ENCODE results near the gene PRKCH. TPM values are rescaled to one million over a fixed set of nuclear protein-coding genes. Genes with fewer than 3 reads are reported as not detected.
A peak's percentile ranks its signal among the peaks of the same experiment; 100 is the strongest.
"Not testable (repeated sequence)": the region's sequence is repeated elsewhere in the genome, so short reads cannot be mapped to it uniquely, and the experiment has no call there.

Gene PRKCH
- polyA plus RNA-seq, 1 donor = 21.2 TPM

GRCh38 chr14:61458766-61459165 lies 137.4 kb downstream of the PRKCH start:
- DNase-seq = no peak

- no peak for DNase-seq
Measured at GRCh38 chr14:61459229-61459628, 137.8 kb downstream of the PRKCH start.

- DNase-seq = no peak
Measured at GRCh38 chr14:61460063-61460462, 138.7 kb downstream of the PRKCH start.

- no peak for DNase-seq
Measured at GRCh38 chr14:61460718-61461611, 139.6 kb downstream of the PRKCH start.

GRCh38 chr14:61461808-61462275 lies 140.5 kb downstream of the PRKCH start:
- DNase-seq = peak; percentile 79

GRCh38 chr14:61462566-61463193 lies 141.3 kb downstream of the PRKCH start:
- DNase-seq = no peak

- DNase-seq = no peak
Measured at GRCh38 chr14:61463664-61464285, 142.4 kb downstream of the PRKCH start.

- DNase-seq = not testable (repeated sequence)
Measured at GRCh38 chr14:61464539-61465320, 143.4 kb downstream of the PRKCH start.

GRCh38 chr14:61466249-61466904 lies 145.0 kb downstream of the PRKCH start:
- no peak for DNase-seq

GRCh38 chr14:61466905-61467280 lies 145.5 kb downstream of the PRKCH start:
- no peak for DNase-seq

- no peak for DNase-seq
Measured at GRCh38 chr14:61467296-61467695, 145.9 kb downstream of the PRKCH start.

GRCh38 chr14:61468063-61468825 lies 146.9 kb downstream of the PRKCH start:
- no peak for DNase-seq

GRCh38 chr14:61469781-61470180 lies 148.4 kb downstream of the PRKCH start:
- no peak for DNase-seq

GRCh38 chr14:61470261-61470960 lies 149.0 kb downstream of the PRKCH start:
- peak; percentile 43 for DNase-seq

- no peak for DNase-seq
Measured at GRCh38 chr14:61470961-61471293, 149.5 kb downstream of the PRKCH start.

GRCh38 chr14:61471297-61472005 lies 150.1 kb downstream of the PRKCH start:
- DNase-seq = no peak

GRCh38 chr14:61472011-61472672 lies 150.8 kb downstream of the PRKCH start:
- DNase-seq = no peak

GRCh38 chr14:61472801-61473376 lies 151.5 kb downstream of the PRKCH start:
- DNase-seq = no peak

- no peak for DNase-seq
Measured at GRCh38 chr14:61474015-61474414, 152.6 kb downstream of the PRKCH start.
